HL-60 (cell line): Measurements from ENCODE around the gene PTPRN2.

Experiments
- DNase-seq, 2 experiments: peaks; one replicate each; pipeline ENCODE4 v3.0.0-alpha.2; 2010 to 2020; ENCODE audit warnings: low read depth in 1 of 2, low spot score in 1 of 2
- H3K27ac ChIP-seq: fragments of 250-450 bp; sonication (Bioruptor Pico); replicated peaks from 2 replicates; pipeline ENCODE4 v1.5.1; 2020; ENCODE audit warnings: mild to moderate bottlenecking, moderate library complexity
- H3K27me3 ChIP-seq: fragments of 250-450 bp; sonication (Bioruptor Pico); 2 replicates; pipeline ENCODE4 v1.5.1; 2021; ENCODE audit warnings: mild to moderate bottlenecking, moderate library complexity; ENCODE audit not compliant: insufficient read depth, poor library complexity, severe bottlenecking
- H3K4me3 ChIP-seq: replicated peaks from 2 replicates; pipeline ENCODE4 v1.5.1; 2011; ENCODE audit warnings: mild to moderate bottlenecking, control low read depth, low read length; ENCODE audit not compliant: insufficient read depth
- CTCF ChIP-seq: IDR thresholded peaks from one replicate; pipeline ENCODE4 v1.5.1; 2011; ENCODE audit warnings: low read length, control low read depth, inconsistent platforms; ENCODE audit not compliant: insufficient read depth
- GABPA ChIP-seq: IDR thresholded peaks from 2 replicates; pipeline ENCODE4 v1.6.1; 2012; ENCODE audit warnings: low read depth
- POLR2AphosphoS5 ChIP-seq: IDR thresholded peaks from 2 replicates; pipeline ENCODE4 v1.6.1; 2012; ENCODE audit warnings: low read depth
- REST ChIP-seq: IDR thresholded peaks from 2 replicates; pipeline ENCODE4 v1.6.1; 2012; ENCODE audit warnings: low read depth; ENCODE audit not compliant: insufficient replicate concordance
- SPI1 ChIP-seq: IDR thresholded peaks from 2 replicates; pipeline ENCODE4 v1.6.1; 2012; ENCODE audit warnings: low read depth, mild to moderate bottlenecking, borderline replicate concordance

The PTPRN2 gene

DNA sequence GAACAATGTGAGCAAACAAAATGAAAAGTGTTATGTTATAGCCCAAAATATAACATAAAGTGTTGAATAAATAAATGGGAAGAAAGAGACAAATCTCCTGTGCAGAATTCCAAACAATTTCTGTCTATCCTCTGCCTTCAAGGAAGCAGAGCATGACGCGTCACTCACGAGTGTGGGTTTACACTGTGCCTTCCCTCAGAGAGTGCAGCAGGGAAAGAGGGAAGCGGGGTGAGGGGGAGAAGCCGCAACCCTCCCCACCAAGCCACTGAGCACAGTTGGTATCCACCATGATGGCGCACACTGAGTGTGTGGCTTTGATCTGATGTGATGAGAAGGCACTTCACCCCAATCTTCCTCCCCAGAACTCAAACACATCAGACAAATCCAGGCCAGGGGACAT lies 74.8 kb downstream of the PTPRN2 start:
- no peak overlapping the region for H3K4me3 ChIP-seq
- no peaks in the 10 kb centered on the region for H3K27me3 ChIP-seq
- no peak for TF ChIP-seq REST
- TF ChIP-seq GABPA, result no peak
- TF ChIP-seq POLR2AphosphoS5, result no peak
- no peak for TF ChIP-seq CTCF
- TF ChIP-seq SPI1, result no peak
- no peak overlapping the region for H3K27ac ChIP-seq
- DNase-seq, result no peak

DNA sequence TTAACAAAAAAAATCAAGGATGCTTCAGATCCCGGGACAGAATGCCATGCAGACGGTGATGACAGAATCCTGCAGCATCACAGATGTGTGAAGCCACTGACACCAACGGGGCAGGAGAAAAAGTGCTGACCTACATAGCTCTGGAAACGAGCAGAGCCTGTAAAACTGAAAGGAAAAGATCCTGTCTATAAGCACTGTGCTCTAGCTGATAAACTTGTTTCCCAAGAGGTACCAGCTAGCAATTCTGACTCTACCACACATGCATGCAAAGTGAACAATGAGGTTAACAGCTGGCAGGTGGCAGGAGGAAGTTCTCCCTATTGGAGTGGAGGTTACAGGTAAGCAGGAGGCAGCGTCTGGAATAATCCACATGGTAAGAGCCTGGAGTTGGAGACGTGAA lies 75.6 kb downstream of the PTPRN2 start:
- no peak overlapping the region for H3K4me3 ChIP-seq
- TF ChIP-seq POLR2AphosphoS5 (no peak), REST (no peak), GABPA (no peak), CTCF (no peak), SPI1 (no peak)
- H3K27ac ChIP-seq, result no peak overlapping the region
- no peak for DNase-seq
- H3K27me3 ChIP-seq, result no peaks in the 10 kb centered on the region

DNA sequence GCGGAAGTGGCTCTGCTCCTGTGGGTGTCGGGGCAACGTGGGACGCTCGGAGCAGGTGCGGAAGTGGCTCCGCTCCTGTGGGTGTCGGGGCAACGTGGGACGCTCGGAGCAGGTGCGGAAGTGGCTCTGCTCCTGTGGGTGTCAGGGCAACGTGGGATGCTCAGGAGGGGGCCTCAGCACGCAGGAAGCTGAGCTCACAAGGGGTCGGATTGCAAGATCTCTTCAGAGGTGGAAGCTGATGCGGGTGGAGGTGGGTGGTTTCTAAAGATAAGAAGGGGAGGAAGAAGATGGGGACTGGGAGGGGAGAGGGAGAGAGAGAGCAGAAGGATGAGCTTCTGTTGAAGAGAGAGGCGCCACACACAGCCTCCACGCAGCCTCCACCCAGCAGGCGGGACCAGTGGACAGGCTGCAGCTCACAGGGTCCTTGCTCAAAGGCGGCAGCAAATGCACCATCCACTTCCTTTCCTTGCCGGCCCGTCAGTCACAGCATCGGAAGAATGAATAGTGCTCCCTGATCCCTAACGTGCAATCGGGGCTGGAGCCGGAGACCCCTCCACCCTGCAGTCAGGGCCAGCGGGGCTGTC lies 78.7 kb downstream of the PTPRN2 start:
- Histone ChIP-seq H3K4me3 (peak overlapping the region; percentile 32), H3K27ac (no peak overlapping the region), H3K27me3 (no peaks in the 10 kb centered on the region)
- TF ChIP-seq POLR2AphosphoS5, result no peak
- TF ChIP-seq REST, result no peak
- no peak for TF ChIP-seq CTCF
- no peak for TF ChIP-seq GABPA
- TF ChIP-seq SPI1, result no peak
- peak; percentile 10 to 21 for DNase-seq
